ENCODE measurements around the gene RTN1. TPM values are rescaled to one million over a fixed set of nuclear protein-coding genes. Genes with fewer than 3 reads are reported as not detected.
A peak's percentile ranks its signal among the peaks of the same experiment; 100 is the strongest.

The RTN1 gene
- total and polyA plus RNA-seq, 2 experiments from 2014 or later, result 4.2 to 4.3 TPM

DNA sequence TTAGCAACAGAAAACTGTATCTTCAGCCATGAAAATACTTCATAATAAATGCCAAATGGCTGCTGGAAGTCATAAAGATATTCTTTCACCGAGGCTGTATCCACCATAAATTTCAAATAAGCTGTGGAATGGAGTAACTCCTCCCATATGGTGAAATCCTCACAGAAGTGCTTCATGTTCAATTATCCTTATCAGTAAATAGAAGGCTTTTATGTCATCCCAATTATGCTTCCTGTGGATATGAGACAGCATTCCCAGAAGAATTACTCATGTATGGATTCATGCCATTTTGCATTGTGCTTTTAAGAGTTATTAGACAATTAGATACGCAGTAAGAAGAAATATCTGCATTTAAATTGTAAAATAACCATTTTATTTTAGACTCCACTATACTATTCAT is 99.0 kb downstream of the RTN1 start (continued):
- TF ChIP-seq, protein P1, sequence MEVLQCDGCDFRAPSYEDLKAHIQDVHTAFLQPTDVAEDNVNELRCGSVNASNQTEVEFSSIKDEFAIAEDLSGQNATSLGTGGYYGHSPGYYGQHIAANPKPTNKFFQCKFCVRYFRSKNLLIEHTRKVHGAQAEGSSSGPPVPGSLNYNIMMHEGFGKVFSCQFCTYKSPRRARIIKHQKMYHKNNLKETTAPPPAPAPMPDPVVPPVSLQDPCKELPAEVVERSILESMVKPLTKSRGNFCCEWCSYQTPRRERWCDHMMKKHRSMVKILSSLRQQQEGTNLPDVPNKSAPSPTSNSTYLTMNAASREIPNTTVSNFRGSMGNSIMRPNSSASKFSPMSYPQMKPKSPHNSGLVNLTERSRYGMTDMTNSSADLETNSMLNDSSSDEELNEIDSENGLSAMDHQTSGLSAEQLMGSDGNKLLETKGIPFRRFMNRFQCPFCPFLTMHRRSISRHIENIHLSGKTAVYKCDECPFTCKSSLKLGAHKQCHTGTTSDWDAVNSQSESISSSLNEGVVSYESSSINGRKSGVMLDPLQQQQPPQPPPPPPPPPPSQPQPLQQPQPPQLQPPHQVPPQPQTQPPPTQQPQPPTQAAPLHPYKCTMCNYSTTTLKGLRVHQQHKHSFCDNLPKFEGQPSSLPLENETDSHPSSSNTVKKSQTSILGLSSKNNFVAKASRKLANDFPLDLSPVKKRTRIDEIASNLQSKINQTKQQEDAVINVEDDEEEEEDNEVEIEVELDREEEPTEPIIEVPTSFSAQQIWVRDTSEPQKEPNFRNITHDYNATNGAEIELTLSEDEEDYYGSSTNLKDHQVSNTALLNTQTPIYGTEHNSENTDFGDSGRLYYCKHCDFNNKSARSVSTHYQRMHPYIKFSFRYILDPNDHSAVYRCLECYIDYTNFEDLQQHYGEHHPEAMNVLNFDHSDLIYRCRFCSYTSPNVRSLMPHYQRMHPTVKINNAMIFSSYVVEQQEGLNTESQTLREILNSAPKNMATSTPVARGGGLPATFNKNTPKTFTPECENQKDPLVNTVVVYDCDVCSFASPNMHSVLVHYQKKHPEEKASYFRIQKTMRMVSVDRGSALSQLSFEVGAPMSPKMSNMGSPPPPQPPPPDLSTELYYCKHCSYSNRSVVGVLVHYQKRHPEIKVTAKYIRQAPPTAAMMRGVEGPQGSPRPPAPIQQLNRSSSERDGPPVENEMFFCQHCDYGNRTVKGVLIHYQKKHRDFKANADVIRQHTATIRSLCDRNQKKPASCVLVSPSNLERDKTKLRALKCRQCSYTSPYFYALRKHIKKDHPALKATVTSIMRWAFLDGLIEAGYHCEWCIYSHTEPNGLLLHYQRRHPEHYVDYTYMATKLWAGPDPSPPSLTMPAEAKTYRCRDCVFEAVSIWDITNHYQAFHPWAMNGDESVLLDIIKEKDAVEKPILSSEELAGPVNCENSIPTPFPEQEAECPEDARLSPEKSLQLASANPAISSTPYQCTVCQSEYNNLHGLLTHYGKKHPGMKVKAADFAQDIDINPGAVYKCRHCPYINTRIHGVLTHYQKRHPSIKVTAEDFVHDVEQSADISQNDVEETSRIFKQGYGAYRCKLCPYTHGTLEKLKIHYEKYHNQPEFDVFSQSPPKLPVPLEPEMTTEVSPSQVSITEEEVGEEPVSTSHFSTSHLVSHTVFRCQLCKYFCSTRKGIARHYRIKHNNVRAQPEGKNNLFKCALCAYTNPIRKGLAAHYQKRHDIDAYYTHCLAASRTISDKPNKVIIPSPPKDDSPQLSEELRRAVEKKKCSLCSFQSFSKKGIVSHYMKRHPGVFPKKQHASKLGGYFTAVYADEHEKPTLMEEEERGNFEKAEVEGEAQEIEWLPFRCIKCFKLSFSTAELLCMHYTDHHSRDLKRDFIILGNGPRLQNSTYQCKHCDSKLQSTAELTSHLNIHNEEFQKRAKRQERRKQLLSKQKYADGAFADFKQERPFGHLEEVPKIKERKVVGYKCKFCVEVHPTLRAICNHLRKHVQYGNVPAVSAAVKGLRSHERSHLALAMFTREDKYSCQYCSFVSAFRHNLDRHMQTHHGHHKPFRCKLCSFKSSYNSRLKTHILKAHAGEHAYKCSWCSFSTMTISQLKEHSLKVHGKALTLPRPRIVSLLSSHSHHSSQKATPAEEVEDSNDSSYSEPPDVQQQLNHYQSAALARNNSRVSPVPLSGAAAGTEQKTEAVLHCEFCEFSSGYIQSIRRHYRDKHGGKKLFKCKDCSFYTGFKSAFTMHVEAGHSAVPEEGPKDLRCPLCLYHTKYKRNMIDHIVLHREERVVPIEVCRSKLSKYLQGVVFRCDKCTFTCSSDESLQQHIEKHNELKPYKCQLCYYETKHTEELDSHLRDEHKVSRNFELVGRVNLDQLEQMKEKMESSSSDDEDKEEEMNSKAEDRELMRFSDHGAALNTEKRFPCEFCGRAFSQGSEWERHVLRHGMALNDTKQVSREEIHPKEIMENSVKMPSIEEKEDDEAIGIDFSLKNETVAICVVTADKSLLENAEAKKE (CRISPR knock-in tag; IDR thresholded peaks at IDR 0.05), result no peak
- TF ChIP-seq ZNF331 (CRISPR knock-in tag; IDR thresholded peaks at IDR 0.05; ENCODE audit: low read depth), result no peak
- TF ChIP-seq, protein P2, sequence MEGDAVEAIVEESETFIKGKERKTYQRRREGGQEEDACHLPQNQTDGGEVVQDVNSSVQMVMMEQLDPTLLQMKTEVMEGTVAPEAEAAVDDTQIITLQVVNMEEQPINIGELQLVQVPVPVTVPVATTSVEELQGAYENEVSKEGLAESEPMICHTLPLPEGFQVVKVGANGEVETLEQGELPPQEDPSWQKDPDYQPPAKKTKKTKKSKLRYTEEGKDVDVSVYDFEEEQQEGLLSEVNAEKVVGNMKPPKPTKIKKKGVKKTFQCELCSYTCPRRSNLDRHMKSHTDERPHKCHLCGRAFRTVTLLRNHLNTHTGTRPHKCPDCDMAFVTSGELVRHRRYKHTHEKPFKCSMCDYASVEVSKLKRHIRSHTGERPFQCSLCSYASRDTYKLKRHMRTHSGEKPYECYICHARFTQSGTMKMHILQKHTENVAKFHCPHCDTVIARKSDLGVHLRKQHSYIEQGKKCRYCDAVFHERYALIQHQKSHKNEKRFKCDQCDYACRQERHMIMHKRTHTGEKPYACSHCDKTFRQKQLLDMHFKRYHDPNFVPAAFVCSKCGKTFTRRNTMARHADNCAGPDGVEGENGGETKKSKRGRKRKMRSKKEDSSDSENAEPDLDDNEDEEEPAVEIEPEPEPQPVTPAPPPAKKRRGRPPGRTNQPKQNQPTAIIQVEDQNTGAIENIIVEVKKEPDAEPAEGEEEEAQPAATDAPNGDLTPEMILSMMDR (conservative IDR thresholded peaks at IDR 0.05; ENCODE audit: low read depth in 2 of 2), result no peak
- TF ChIP-seq JUNB (IDR thresholded peaks at IDR 0.05; ENCODE audit: unreplicated experiment), result no peak
- TF ChIP-seq NANOG (IDR thresholded peaks at IDR 0.05; ENCODE audit: borderline replicate concordance), result no peak
- no peak for TF ChIP-seq CREB1 (CRISPR knock-in tag; IDR thresholded peaks at IDR 0.05; ENCODE audit: low read depth)
- TF ChIP-seq EZH2phosphoT487 (IDR thresholded peaks at IDR 0.05; ENCODE audit: unreplicated experiment), result no peak
- no peak for TF ChIP-seq ZNF114 (CRISPR knock-in tag; IDR thresholded peaks at IDR 0.05)

DNA sequence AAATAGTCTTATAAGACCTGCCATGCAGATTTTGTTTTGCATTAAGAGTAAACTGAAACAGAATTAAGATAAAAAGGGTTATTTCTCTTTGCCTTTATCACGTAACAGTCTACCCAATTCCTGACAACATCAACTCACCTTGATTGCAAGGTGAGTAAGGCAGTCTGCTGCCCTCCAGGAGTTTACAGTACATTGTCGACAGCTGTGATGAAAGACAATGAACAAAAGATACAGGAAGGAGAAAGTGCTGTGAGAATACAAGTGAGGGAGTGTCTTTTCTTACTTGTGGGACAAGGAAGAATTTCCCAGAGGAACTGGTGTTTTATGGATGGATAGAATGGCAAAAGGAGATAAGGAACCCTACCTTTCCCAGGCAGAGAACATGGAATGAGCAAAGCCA is 101.0 kb downstream of the RTN1 start:
- Histone ChIP-seq H3K4me1 (ENCODE audit: insufficient read depth) (no peaks in the 10 kb centered on the region), H3K9me2 (ENCODE audit: insufficient read depth) (no peaks in the 10 kb centered on the region), H3K27me3 (ENCODE audit: insufficient read depth) (no peaks in the 10 kb centered on the region), H4K20me1 (replicated peaks; ENCODE audit: insufficient read depth) (no peaks in the 10 kb centered on the region), H3K4me3 (no peak overlapping the region), H3K36me3 (ENCODE audit: insufficient read depth) (no peaks in the 10 kb centered on the region), H2AFZ (no peak overlapping the region), H3K27ac (ENCODE audit: low read depth) (no peak overlapping the region), H3K79me2 (replicated peaks; ENCODE audit: insufficient read depth) (no peaks in the 10 kb centered on the region), H3F3A (replicated peaks; ENCODE audit: low read depth) (no peaks in the 10 kb centered on the region), H3K4me2 (no peak overlapping the region)
- Mint-ChIP-seq H3K36me3 (ENCODE audit: low read depth) (no peaks in the 10 kb centered on the region), H3K27me3 (ENCODE audit: insufficient read depth, low read depth, poor library complexity) (no peaks in the 10 kb centered on the region), H3K4me3 (no peak overlapping the region), H3K9me3 (no peaks in the 10 kb centered on the region), H3K27ac (no peak overlapping the region), H3K4me1 (peaks cover 15% of the 10 kb centered on the region; the same call in 2 of the 3 replicates)
- ATAC-seq (peak; percentile 51; the same call in 2 of the 3 replicates), DNase-seq (ENCODE audit: low spot score) (no peak)
- TF ChIP-seq, protein P2 (conservative IDR thresholded peaks at IDR 0.05; ENCODE audit: low read depth in 2 of 2), result no peak
